Mesenchymal stem cell (in vitro differentiated cells and primary cell): ENCODE measurements around the gene EEFSEC.

Experiments used
- DNase-seq: peaks from one replicate; pipeline ENCODE4 v3.0.0-alpha.2; 2013
- H2AFZ ChIP-seq: one replicate; pipeline ENCODE4 v1.6.1; 2013; ENCODE audit warnings: low read depth, mild to moderate bottlenecking, control low read depth, inconsistent platforms, low read length, moderate library complexity
- H2AK5ac ChIP-seq: 2 replicates; pipeline ENCODE4 v1.6.1; 2013; ENCODE audit warnings: low read length, moderate library complexity, mild to moderate bottlenecking, inconsistent platforms; ENCODE audit not compliant: severe bottlenecking
- H2BK120ac ChIP-seq: one replicate; pipeline ENCODE4 v1.6.1; 2013; ENCODE audit warnings: low read depth, mild to moderate bottlenecking, inconsistent platforms, low read length, moderate library complexity
- H2BK12ac ChIP-seq, 2 experiments: one replicate each; pipeline ENCODE4 v1.6.1; 2013; ENCODE audit warnings: inconsistent platforms in 2 of 2, low read length in 2 of 2, mild to moderate bottlenecking in 2 of 2, moderate library complexity in 2 of 2, control low read depth in 1 of 2
- H2BK15ac ChIP-seq: one replicate; pipeline ENCODE4 v1.6.1; 2013; ENCODE audit warnings: mild to moderate bottlenecking, low read depth, inconsistent platforms; ENCODE audit not compliant: poor library complexity, severe bottlenecking
- H2BK5ac ChIP-seq: 2 replicates; pipeline ENCODE4 v1.6.1; 2013; ENCODE audit warnings: low read depth, mild to moderate bottlenecking, low read length, control low read depth, inconsistent platforms; ENCODE audit not compliant: poor library complexity, severe bottlenecking
- H3K14ac ChIP-seq, 2 experiments: one replicate each; pipeline ENCODE4 v1.6.1; 2013; ENCODE audit warnings: inconsistent platforms in 2 of 2, low read length in 2 of 2, control low read depth in 1 of 2, mild to moderate bottlenecking in 1 of 2, moderate library complexity in 1 of 2
- H3K18ac ChIP-seq, 2 experiments: one replicate each; pipeline ENCODE4 v1.6.1; 2013; ENCODE audit warnings: inconsistent platforms in 2 of 2, low read length in 2 of 2, control low read depth in 1 of 2, low read depth in 1 of 2, mild to moderate bottlenecking in 1 of 2
- H3K23ac ChIP-seq, 2 experiments: one replicate each; pipeline ENCODE4 v1.6.1; 2013; ENCODE audit warnings: inconsistent platforms in 2 of 2, low read length in 2 of 2, mild to moderate bottlenecking in 2 of 2, moderate library complexity in 2 of 2, control low read depth in 1 of 2
- H3K27ac ChIP-seq: 2 replicates; pipeline ENCODE4 v1.5.1; 2013; ENCODE audit warnings: mild to moderate bottlenecking, moderate library complexity, low read length, control low read depth, inconsistent platforms; ENCODE audit not compliant: poor library complexity, severe bottlenecking
- H3K27me3 ChIP-seq, 2 experiments: 2 replicates each; pipeline versions ENCODE4 v1.6.1 to v1.7.0; 2013; ENCODE audit warnings: low read length in 2 of 2, mild to moderate bottlenecking in 2 of 2, moderate library complexity in 2 of 2, control low read depth in 1 of 2, inconsistent platforms in 1 of 2; ENCODE audit not compliant: control insufficient read depth in 1 of 2, insufficient read depth in 1 of 2
- H3K36me3 ChIP-seq, 2 experiments: 2 replicates each; pipeline versions ENCODE4 v1.6.1 to v1.7.0; 2013; ENCODE audit warnings: low read length in 2 of 2, control low read depth in 1 of 2, inconsistent platforms in 1 of 2, low read depth in 1 of 2, mild to moderate bottlenecking in 1 of 2; ENCODE audit not compliant: insufficient read depth in 2 of 2, control insufficient read depth in 1 of 2
- H3K4ac ChIP-seq, 2 experiments: one replicate each; pipeline ENCODE4 v1.6.1; 2013; ENCODE audit warnings: inconsistent platforms in 2 of 2, low read length in 2 of 2, mild to moderate bottlenecking in 2 of 2, moderate library complexity in 2 of 2, control low read depth in 1 of 2, low read depth in 1 of 2
- H3K4me1 ChIP-seq: 2 replicates; pipeline ENCODE4 v1.6.1; 2013; ENCODE audit warnings: low read depth, low read length, control low read depth; ENCODE audit not compliant: control insufficient read depth, insufficient read depth
- H3K4me2 ChIP-seq: 2 replicates; pipeline ENCODE4 v1.6.1; 2013; ENCODE audit warnings: low read length, mild to moderate bottlenecking, inconsistent platforms; ENCODE audit not compliant: poor library complexity, severe bottlenecking
- H3K4me3 ChIP-seq, 2 experiments: 2 replicates each; pipeline versions ENCODE4 v1.5.1 to v1.7.0; 2013; ENCODE audit warnings: low read length in 2 of 2, mild to moderate bottlenecking in 2 of 2, control low read depth in 1 of 2, low read depth in 1 of 2; ENCODE audit not compliant: insufficient read depth in 1 of 2
- H3K79me1 ChIP-seq: replicated peaks from 2 replicates; pipeline ENCODE4 v1.6.1; 2013; ENCODE audit warnings: mild to moderate bottlenecking, control low read depth, low read length, inconsistent platforms; ENCODE audit not compliant: poor library complexity, severe bottlenecking
- H3K9ac ChIP-seq: 2 replicates; pipeline ENCODE4 v1.7.0; 2013; ENCODE audit warnings: mild to moderate bottlenecking, low read length, moderate library complexity
- H3K9me3 ChIP-seq: 2 replicates; pipeline ENCODE4 v1.7.0; 2013; ENCODE audit warnings: mild to moderate bottlenecking, low read length; ENCODE audit not compliant: control insufficient read depth
- H4K8ac ChIP-seq: one replicate; pipeline ENCODE4 v1.6.1; 2013; ENCODE audit warnings: inconsistent platforms, mild to moderate bottlenecking, low read length, moderate library complexity
- H4K91ac ChIP-seq: one replicate; pipeline ENCODE4 v1.6.1; 2013; ENCODE audit warnings: mild to moderate bottlenecking, low read length, inconsistent platforms
- WGBS: methylation state at CpG from one replicate; pipeline ENCODE4 v1.1.7; 2013; ENCODE audit warnings: mixed read lengths; 5-methylcytosine and 5-hydroxymethylcytosine counted together

EEFSEC gene

GRCh38 chr3:128281056-128281455 is 127.8 kb downstream of the EEFSEC start:
- Histone ChIP-seq H3K27ac (no peak overlapping the region), H2BK12ac (no peak overlapping the region), H2AFZ (no peak overlapping the region), H4K8ac (no peak overlapping the region), H3K4ac (peak overlapping the region in 1 of 2 experiments; percentile 21), H3K27me3 (no peaks in the 10 kb centered on the region), H3K36me3 (no peaks in the 10 kb centered on the region), H3K4me1 (peaks cover 30% of the 10 kb centered on the region), H4K91ac (no peak overlapping the region), H2BK5ac (no peak overlapping the region), H3K14ac (no peak overlapping the region), H3K4me3 (no peak overlapping the region), H2BK120ac (no peak overlapping the region), H3K9ac (no peak overlapping the region), H3K79me1 (no peaks in the 10 kb centered on the region), H3K23ac (no peak overlapping the region), H2AK5ac (no peak overlapping the region), H3K4me2 (no peak overlapping the region), H3K18ac (no peak overlapping the region), H2BK15ac (no peak overlapping the region), H3K9me3 (no peaks in the 10 kb centered on the region)
- 51% methylated on average over 2 of the region's 2 CpGs for WGBS
- DNase-seq: no peak

- Histone ChIP-seq H3K27ac (no peak overlapping the region), H2BK5ac (no peak overlapping the region), H4K8ac (no peak overlapping the region)
Measured at GRCh38 chr3:128281461-128282367, 128.4 kb downstream of the EEFSEC start.

GRCh38 chr3:128282380-128283196 is 129.3 kb downstream of the EEFSEC start:
- no peak overlapping the region for H2BK120ac ChIP-seq
- peak overlapping the region; percentile 52 for H3K9ac ChIP-seq
- H2BK15ac ChIP-seq: no peak overlapping the region
- no peak overlapping the region for H3K27ac ChIP-seq
- H3K23ac ChIP-seq: no peak overlapping the region
- H3K14ac ChIP-seq: no peak overlapping the region
- DNase-seq: no peak
- no peak overlapping the region for H4K91ac ChIP-seq
- H3K9me3 ChIP-seq: no peaks in the 10 kb centered on the region
- H3K4me1 ChIP-seq: peaks cover 27% of the 10 kb centered on the region
- no peak overlapping the region for H3K4ac ChIP-seq
- H3K18ac ChIP-seq: no peak overlapping the region
- H2BK5ac ChIP-seq: no peak overlapping the region
- H2BK12ac ChIP-seq: no peak overlapping the region
- H2AK5ac ChIP-seq: no peak overlapping the region
- no peaks in the 10 kb centered on the region for H3K27me3 ChIP-seq
- H3K4me2 ChIP-seq: no peak overlapping the region
- no peaks in the 10 kb centered on the region for H3K36me3 ChIP-seq
- no peaks in the 10 kb centered on the region for H3K79me1 ChIP-seq
- H2AFZ ChIP-seq: no peak overlapping the region
- WGBS: 86% methylated on average over 16 of the region's 16 CpGs
- no peak overlapping the region for H4K8ac ChIP-seq
- no peak overlapping the region for H3K4me3 ChIP-seq

More at GRCh38 chr3:128281461-128282367, 128.4 kb downstream of the EEFSEC start:
- no peak overlapping the region for H3K4me2 ChIP-seq
- no peak overlapping the region for H3K18ac ChIP-seq
- peaks cover 29% of the 10 kb centered on the region for H3K4me1 ChIP-seq
- H3K79me1 ChIP-seq: no peaks in the 10 kb centered on the region
- 86% methylated on average over 11 of the region's 11 CpGs for WGBS
- no peak overlapping the region for H3K23ac ChIP-seq
- H3K14ac ChIP-seq: no peak overlapping the region
- no peak overlapping the region for H2BK120ac ChIP-seq
- H2AFZ ChIP-seq: no peak overlapping the region
- H3K4me3 ChIP-seq: no peak overlapping the region
- no peaks in the 10 kb centered on the region for H3K36me3 ChIP-seq
- no peaks in the 10 kb centered on the region for H3K27me3 ChIP-seq
- no peak for DNase-seq
- no peak overlapping the region for H3K4ac ChIP-seq
- no peak overlapping the region for H2BK12ac ChIP-seq
- H3K9me3 ChIP-seq: no peaks in the 10 kb centered on the region
- H3K9ac ChIP-seq: peak overlapping the region; percentile 52
- H2AK5ac ChIP-seq: no peak overlapping the region
- H4K91ac ChIP-seq: no peak overlapping the region
- no peak overlapping the region for H2BK15ac ChIP-seq

GRCh38 chr3:128283421-128283820 is 130.1 kb downstream of the EEFSEC start:
- no peak overlapping the region for H3K23ac ChIP-seq
- H2BK15ac ChIP-seq: no peak overlapping the region
- H3K9ac ChIP-seq: no peak overlapping the region
- no peak overlapping the region for H3K27ac ChIP-seq
- no peak overlapping the region for H3K18ac ChIP-seq
- no peak overlapping the region for H3K14ac ChIP-seq
- H3K4ac ChIP-seq: no peak overlapping the region
- H3K4me2 ChIP-seq: no peak overlapping the region
- H2BK12ac ChIP-seq: no peak overlapping the region
- DNase-seq: no peak
- no peak overlapping the region for H2AK5ac ChIP-seq
- no peak overlapping the region for H4K91ac ChIP-seq
- WGBS: 98% methylated on average over 3 of the region's 3 CpGs
- no peaks in the 10 kb centered on the region for H3K36me3 ChIP-seq
- no peak overlapping the region for H2AFZ ChIP-seq
- no peak overlapping the region for H2BK5ac ChIP-seq
- no peak overlapping the region for H2BK120ac ChIP-seq
- H3K4me3 ChIP-seq: no peak overlapping the region
- peaks cover 27% of the 10 kb centered on the region for H3K4me1 ChIP-seq
- H3K79me1 ChIP-seq: no peaks in the 10 kb centered on the region
- H3K27me3 ChIP-seq: no peaks in the 10 kb centered on the region
- no peak overlapping the region for H4K8ac ChIP-seq
- no peaks in the 10 kb centered on the region for H3K9me3 ChIP-seq
